T-helper 17 cell (primary cell): ENCODE results near the gene LDLRAP1. TPM values are rescaled to one million over a fixed set of nuclear protein-coding genes. Genes with fewer than 3 reads are reported as not detected.
A peak's percentile ranks its signal among the peaks of the same experiment; 100 is the strongest.

Source experiments
- ATAC-seq: fragments of 150-1000 bp; cut with Tn5 transposase; 2 replicates; pipeline ENCODE4 v1.10.0; 2021; ENCODE audit warnings: mild to moderate bottlenecking, moderate library complexity
- DNase-seq, 3 donors: peaks; one replicate each; pipeline versions ENCODE4 v3.0.0 to v3.0.0-alpha.2; 2020 to 2021
- H3K9me3 ChIP-seq: one replicate; pipeline ENCODE4 v1.7.0; 2013; ENCODE audit warnings: low read length, mild to moderate bottlenecking; ENCODE audit not compliant: control insufficient read depth, poor library complexity, severe bottlenecking
- H3K27ac Mint-ChIP-seq: one replicate; pipeline ENCODE4 v1.8.0; 2022; ENCODE audit warnings: mild to moderate bottlenecking, moderate library complexity, mixed read lengths
- H3K27me3 Mint-ChIP-seq: one replicate; pipeline ENCODE4 v1.8.0; 2022; ENCODE audit warnings: mixed read lengths
- H3K36me3 Mint-ChIP-seq: one replicate; pipeline ENCODE4 v1.8.0; 2022; ENCODE audit warnings: low read depth, mixed read lengths
- H3K4me1 Mint-ChIP-seq: one replicate; pipeline ENCODE4 v1.8.0; 2022; ENCODE audit warnings: mild to moderate bottlenecking, mixed read lengths
- H3K4me3 Mint-ChIP-seq: one replicate; pipeline ENCODE4 v1.8.0; 2022; ENCODE audit warnings: mild to moderate bottlenecking, moderate library complexity, mixed read lengths
- total RNA-seq, 4 donors: library from RNA in 2 of 4; stranded (reverse) in 2 of 4; gene quantifications; one replicate each; pipeline ENCODE4 v1.2.3 and lab custom pipeline; 2022 to 2026

Gene LDLRAP1
- total RNA-seq, 2 donors from 2014 or later: 90.3 to 96.6 TPM

GRCh38 chr1:25529518-25530185 lies 13.8 kb upstream of the LDLRAP1 start:
- H3K27ac Mint-ChIP-seq: no peak overlapping the region
- no peaks in the 10 kb centered on the region for H3K9me3 ChIP-seq
- H3K27me3 Mint-ChIP-seq: no peaks in the 10 kb centered on the region
- no peaks in the 10 kb centered on the region for H3K36me3 Mint-ChIP-seq
- ATAC-seq (no peak), DNase-seq (no peak)
- H3K4me1 Mint-ChIP-seq: peaks cover 3% of the 10 kb centered on the region
- H3K4me3 Mint-ChIP-seq: no peak overlapping the region

GRCh38 chr1:25530186-25531081 lies 13.0 kb upstream of the LDLRAP1 start:
- H3K9me3 ChIP-seq: no peaks in the 10 kb centered on the region
- H3K36me3 Mint-ChIP-seq: no peaks in the 10 kb centered on the region
- ATAC-seq (no peak), DNase-seq (no peak)
- no peak overlapping the region for H3K4me3 Mint-ChIP-seq
- no peak overlapping the region for H3K27ac Mint-ChIP-seq
- H3K27me3 Mint-ChIP-seq: no peaks in the 10 kb centered on the region
- peaks cover 3% of the 10 kb centered on the region for H3K4me1 Mint-ChIP-seq

DNA sequence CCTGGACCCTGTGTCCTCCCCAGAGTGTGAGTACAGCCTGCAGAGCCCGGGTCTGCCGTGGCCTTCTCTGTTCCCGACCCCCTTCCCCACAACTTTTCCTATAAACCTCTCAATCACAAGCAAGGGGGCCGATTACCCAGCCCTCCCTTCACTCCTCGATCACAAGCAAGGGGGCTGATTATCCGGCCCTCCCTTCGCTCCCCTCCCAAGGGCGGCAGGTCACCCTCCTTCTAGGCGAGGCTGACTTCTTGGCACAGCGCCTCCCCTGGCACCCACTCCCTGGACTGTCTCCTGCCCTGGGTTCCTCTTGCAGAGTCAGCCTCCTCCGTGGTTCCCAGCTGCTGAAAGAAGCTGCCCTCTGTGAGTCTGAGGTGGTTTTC lies 12.3 kb upstream of the LDLRAP1 start:
- ATAC-seq: no peak
- Mint-ChIP-seq H3K4me3 (no peak overlapping the region), H3K27ac (no peak overlapping the region)

DNA sequence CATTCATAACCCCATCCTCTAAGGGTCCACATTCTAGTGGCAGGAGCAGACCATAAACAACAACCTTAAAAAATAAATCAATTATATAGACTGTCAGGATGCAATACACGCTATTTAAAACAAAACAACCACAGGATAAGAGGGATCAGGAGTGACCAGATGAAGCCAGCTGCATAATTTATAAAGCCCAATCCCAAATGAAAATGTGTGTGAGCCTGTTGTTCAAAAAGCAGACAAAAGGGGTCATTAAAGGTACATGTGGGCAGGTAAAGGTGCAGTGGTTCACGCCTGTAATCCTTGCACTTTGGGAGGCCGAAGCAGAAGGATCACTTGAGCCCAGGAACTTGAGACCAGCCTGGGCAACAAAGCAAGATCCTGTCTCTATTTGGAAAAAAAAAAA lies 10.4 kb upstream of the LDLRAP1 start:
- Mint-ChIP-seq H3K4me3 (no peak overlapping the region), H3K27ac (no peak overlapping the region), H3K36me3 (no peaks in the 10 kb centered on the region), H3K27me3 (no peaks in the 10 kb centered on the region), H3K4me1 (peaks cover 3% of the 10 kb centered on the region)
- no peaks in the 10 kb centered on the region for H3K9me3 ChIP-seq
- no peak for ATAC-seq
- DNase-seq: no peak

More for the DNA sequence above, 12.3 kb upstream of the LDLRAP1 start:
- H3K4me1 Mint-ChIP-seq: peaks cover 3% of the 10 kb centered on the region
- DNase-seq: no peak
- no peaks in the 10 kb centered on the region for H3K36me3 Mint-ChIP-seq
- no peaks in the 10 kb centered on the region for H3K9me3 ChIP-seq
- H3K27me3 Mint-ChIP-seq: no peaks in the 10 kb centered on the region

DNA sequence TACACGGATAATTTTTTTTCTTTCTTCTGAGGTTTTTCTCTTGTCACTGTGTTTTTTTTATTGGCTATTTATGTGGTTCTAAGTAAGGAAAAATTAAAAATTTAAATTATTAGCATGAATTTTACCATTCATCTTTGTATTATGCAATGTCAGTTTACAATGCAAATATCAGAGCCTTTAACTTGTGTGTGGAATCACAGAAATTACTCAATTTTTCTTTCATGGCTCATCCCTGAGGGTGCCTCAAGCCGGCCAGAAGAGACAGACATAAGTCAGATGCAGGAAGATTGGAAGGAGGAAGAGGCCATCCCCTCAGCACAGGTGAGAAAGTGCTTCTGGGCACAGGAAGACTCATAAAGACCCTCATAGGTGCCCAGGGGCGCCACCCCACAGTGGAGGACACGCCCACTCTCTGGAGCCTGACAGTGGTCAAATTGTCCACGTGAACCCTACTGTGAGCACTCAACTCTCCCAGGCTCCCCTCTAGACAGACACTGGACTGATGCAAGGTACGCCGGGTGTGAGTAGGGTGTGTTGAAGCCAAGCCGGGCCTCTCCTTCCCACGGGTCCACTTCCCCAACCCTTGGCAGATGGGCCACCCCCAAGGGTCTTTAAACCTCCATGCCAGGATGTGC lies 9.5 kb upstream of the LDLRAP1 start:
- Mint-ChIP-seq H3K27me3 (no peaks in the 10 kb centered on the region), H3K36me3 (no peaks in the 10 kb centered on the region), H3K4me1 (peaks cover 6% of the 10 kb centered on the region), H3K4me3 (no peak overlapping the region), H3K27ac (no peak overlapping the region)
- H3K9me3 ChIP-seq: no peaks in the 10 kb centered on the region
- ATAC-seq: no peak
- DNase-seq: no peak

GRCh38 chr1:25534410-25534788 lies 9.0 kb upstream of the LDLRAP1 start:
- Mint-ChIP-seq H3K27me3 (no peaks in the 10 kb centered on the region), H3K4me1 (peaks cover 3% of the 10 kb centered on the region), H3K4me3 (no peak overlapping the region), H3K36me3 (no peaks in the 10 kb centered on the region), H3K27ac (no peak overlapping the region)
- no peaks in the 10 kb centered on the region for H3K9me3 ChIP-seq
- no peak for DNase-seq
- ATAC-seq: no peak

GRCh38 chr1:25536124-25536523 lies 7.3 kb upstream of the LDLRAP1 start:
- no peaks in the 10 kb centered on the region for H3K27me3 Mint-ChIP-seq
- ATAC-seq: no peak
- H3K36me3 Mint-ChIP-seq: no peaks in the 10 kb centered on the region

DNA sequence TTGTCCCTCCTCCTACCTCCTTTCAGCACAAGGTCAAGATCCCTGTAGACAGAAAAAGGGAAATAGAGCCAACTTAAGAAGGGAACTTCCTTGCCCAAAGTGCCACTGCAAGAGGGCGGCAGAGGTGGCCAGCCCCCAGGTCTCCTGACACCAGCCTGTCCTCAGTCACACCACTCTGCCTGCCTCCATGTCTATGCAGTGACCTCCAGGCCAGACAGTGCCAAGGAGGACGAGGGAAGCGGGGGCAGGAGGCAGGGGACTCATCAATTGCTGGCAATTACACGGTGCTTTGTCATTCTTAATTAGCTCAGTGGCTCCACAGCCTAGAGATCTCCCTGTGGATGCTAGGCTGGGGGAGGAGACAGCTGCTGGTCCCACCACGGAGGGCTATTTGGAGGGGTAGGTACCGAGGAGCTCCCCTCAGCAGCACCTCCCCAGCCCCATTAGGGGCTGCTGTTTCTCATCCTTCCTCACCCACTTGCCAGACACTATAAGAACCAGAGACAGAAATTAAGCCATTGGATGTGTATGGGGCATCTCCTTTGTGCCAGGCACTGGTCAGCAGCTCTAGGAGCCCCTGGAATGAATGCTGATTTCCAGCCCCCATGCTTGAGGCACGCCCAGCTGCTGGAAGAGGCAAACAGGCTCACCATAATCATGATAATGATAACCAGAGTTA lies 6.1 kb upstream of the LDLRAP1 start:
- H3K36me3 Mint-ChIP-seq: no peaks in the 10 kb centered on the region
- no peaks in the 10 kb centered on the region for H3K27me3 Mint-ChIP-seq
- no peaks in the 10 kb centered on the region for H3K9me3 ChIP-seq
- H3K27ac Mint-ChIP-seq: no peak overlapping the region
- H3K4me3 Mint-ChIP-seq: no peak overlapping the region
- no peak for DNase-seq
- peaks cover 6% of the 10 kb centered on the region for H3K4me1 Mint-ChIP-seq
- no peak for ATAC-seq

More at GRCh38 chr1:25536124-25536523, 7.3 kb upstream of the LDLRAP1 start:
- DNase-seq: no peak
- no peak overlapping the region for H3K27ac Mint-ChIP-seq
- H3K4me1 Mint-ChIP-seq: peaks cover 3% of the 10 kb centered on the region
- H3K4me3 Mint-ChIP-seq: no peak overlapping the region
- H3K9me3 ChIP-seq: no peaks in the 10 kb centered on the region

- Mint-ChIP-seq H3K27me3 (no peaks in the 10 kb centered on the region), H3K4me1 (peaks cover 8% of the 10 kb centered on the region), H3K36me3 (no peaks in the 10 kb centered on the region), H3K4me3 (no peak overlapping the region), H3K27ac (no peak overlapping the region)
- H3K9me3 ChIP-seq: no peaks in the 10 kb centered on the region
- DNase-seq (no peak), ATAC-seq (no peak)
Observed at GRCh38 chr1:25538191-25538767, 5.1 kb upstream of the LDLRAP1 start.

DNA sequence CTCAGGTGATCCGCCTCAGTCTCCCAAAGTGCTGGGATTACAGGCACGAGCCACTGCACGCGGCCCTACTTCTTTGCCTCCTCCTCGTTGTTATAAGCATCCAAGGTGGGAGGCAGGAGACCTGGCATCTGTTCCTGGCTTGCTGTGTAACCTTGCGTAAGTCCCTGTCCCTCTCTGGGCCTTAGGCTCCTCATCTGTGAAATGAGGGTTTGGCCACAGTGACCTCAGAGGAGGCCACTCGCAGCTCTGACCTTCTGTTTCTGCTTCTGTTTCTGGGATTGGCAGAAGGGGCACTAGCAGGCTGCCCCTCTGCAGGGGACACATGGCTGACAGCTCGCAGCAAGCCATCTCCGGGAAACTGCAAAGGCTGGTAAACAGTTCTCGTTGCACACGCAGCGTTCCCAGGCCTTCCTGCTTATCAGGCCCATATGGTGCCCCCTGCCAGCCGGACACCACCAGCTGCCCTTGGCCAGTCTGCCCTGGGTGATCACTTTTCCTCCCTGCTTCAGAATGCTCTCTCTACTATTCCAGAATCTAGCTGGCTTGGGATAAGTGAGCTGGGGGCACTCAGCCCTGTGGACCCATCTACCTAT lies 2.6 kb upstream of the LDLRAP1 start:
- no peak for DNase-seq
- Mint-ChIP-seq H3K4me1 (peaks cover 22% of the 10 kb centered on the region), H3K27ac (no peak overlapping the region), H3K27me3 (no peaks in the 10 kb centered on the region), H3K4me3 (no peak overlapping the region), H3K36me3 (no peaks in the 10 kb centered on the region)
- no peaks in the 10 kb centered on the region for H3K9me3 ChIP-seq
- no peak for ATAC-seq

DNA sequence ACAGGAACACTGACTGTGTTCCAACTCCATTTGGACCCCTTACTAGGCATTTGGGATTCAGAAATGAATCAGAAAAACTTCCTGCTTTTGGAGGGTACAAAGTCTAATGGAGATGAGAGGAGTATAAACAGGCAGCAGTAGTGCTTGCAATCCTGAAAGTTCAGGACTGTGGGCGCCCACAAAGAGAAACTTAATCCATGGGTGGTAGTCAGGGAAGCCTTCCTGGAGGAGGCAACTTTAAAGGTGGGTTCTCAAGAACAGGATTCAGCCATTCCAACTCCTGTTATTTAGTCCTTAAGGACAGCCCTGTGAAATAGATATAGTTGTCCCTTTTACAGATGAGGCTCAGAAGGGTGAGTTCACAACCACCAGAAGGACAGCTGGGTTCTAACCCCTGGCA lies 2.0 kb upstream of the LDLRAP1 start:
- no peak overlapping the region for H3K27ac Mint-ChIP-seq
- no peaks in the 10 kb centered on the region for H3K27me3 Mint-ChIP-seq
- no peak overlapping the region for H3K4me3 Mint-ChIP-seq
- no peak for ATAC-seq
- no peaks in the 10 kb centered on the region for H3K36me3 Mint-ChIP-seq
- H3K4me1 Mint-ChIP-seq: peaks cover 23% of the 10 kb centered on the region
- H3K9me3 ChIP-seq: no peaks in the 10 kb centered on the region
- no peak for DNase-seq

- ATAC-seq (no peak), DNase-seq (no peak)
- Mint-ChIP-seq H3K4me3 (peak overlapping the region; percentile 94), H3K27ac (peak overlapping the region; percentile 29), H3K36me3 (no peaks in the 10 kb centered on the region), H3K4me1 (peaks cover 28% of the 10 kb centered on the region), H3K27me3 (no peaks in the 10 kb centered on the region)
- no peaks in the 10 kb centered on the region for H3K9me3 ChIP-seq
Observed at GRCh38 chr1:25541889-25542658, 1.3 kb upstream of the LDLRAP1 start.
